GM12891 (cell line): ENCODE data around the gene ADGRL3.

Experiments used
- POLR2A ChIP-seq: IDR thresholded peaks from 2 replicates; pipeline ENCODE4 v1.6.1; 2011; ENCODE audit warnings: low read depth, low read length, control low read depth
- POLR2AphosphoS5 ChIP-seq: IDR thresholded peaks from 2 replicates; pipeline ENCODE4 v1.6.1; 2011; ENCODE audit warnings: low read depth, low read length, control low read depth

DNA sequence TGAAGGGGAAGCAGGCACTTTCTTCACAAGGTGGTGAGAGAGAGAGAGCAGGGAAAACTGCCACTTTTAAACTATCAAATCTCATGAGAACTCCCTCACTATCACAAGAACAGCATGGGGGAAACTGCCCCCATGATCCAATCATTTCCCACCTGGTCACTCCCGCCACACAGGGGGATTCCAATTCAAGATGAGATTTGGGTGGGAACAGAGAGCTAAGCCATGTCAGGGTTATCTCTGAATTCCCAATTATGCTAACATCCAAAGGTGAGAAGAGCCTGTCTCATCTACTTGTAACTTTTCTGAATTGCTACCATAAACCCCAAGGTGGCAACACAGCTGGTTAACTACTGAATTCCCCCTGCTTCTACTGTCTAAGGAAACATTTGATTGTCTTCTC lies 758.5 kb downstream of the ADGRL3 start:
- TF ChIP-seq POLR2AphosphoS5 (no peak), POLR2A (no peak)
